ENCODE data around the gene ATXN7.

GRCh38 chr3:64010199-64010598 is 146.5 kb downstream of the ATXN7 start:
- TF ChIP-seq EZH2phosphoT487 (IDR thresholded peaks at IDR 0.05; ENCODE audit: borderline replicate concordance) (no peak), CTCF (conservative IDR thresholded peaks at IDR 0.05; ENCODE audit: low read length) (no peak)

All from Loucy (cell line).